PC-3 (cell line): ENCODE results near the gene PCGF2.

Source experiments
- CTCF ChIP-seq: fragments of 300-600 bp; sonication (generic); conservative IDR thresholded peaks from 2 replicates; pipeline ENCODE4 v1.5.1; 2017; ENCODE audit warnings: antibody characterized with exemption, low read depth, mild to moderate bottlenecking, low read length
- EZH2 ChIP-seq: fragments of 300-600 bp; sonication (generic); IDR thresholded peaks from one replicate; pipeline ENCODE4 v1.6.1; 2017; ENCODE audit warnings: antibody characterized with exemption, mild to moderate bottlenecking, low read length; ENCODE audit not compliant: unreplicated experiment

GRCh38 chr17:38741921-38742410 is 6.2 kb downstream of the PCGF2 start:
- no peak for TF ChIP-seq CTCF
- no peak for TF ChIP-seq EZH2
